ENCODE results near the gene MINPP1. TPM values are rescaled to one million over a fixed set of nuclear protein-coding genes. Genes with fewer than 3 reads are reported as not detected.
"Not testable (repeated sequence)": the region's sequence is repeated elsewhere in the genome, so short reads cannot be mapped to it uniquely, and the experiment has no call there.

MINPP1 gene
- total RNA-seq, result 13.1 TPM
- polyA plus RNA-seq (ENCODE audit: insufficient read depth, low read depth, low replicate concordance), result 15.7 TPM
- long read RNA-seq, donor 1, transcript MINPP1-202 (5 exons, 2,415 nt), result major isoform, 12 of 37 reads
- long read RNA-seq, donor 1, partial matches to known transcripts, result 24 of 37 reads
- long read RNA-seq, donor 1, other reads (novel, unspliced or antisense), result 0 of 37 reads
- long read RNA-seq, donor 2, transcript MINPP1-202 (5 exons, 2,415 nt), result major isoform, 9 of 9 reads
- long read RNA-seq, donor 2, partial matches to known transcripts, result 0 of 9 reads
- long read RNA-seq, donor 2, other reads (novel, unspliced or antisense), result 0 of 9 reads
- long read RNA-seq, donor 3, transcript MINPP1-202 (5 exons, 2,415 nt), result major isoform, 18 of 44 reads
- long read RNA-seq, donor 3, partial matches to known transcripts, result 26 of 44 reads
- long read RNA-seq, donor 3, other reads (novel, unspliced or antisense), result 0 of 44 reads
- long read RNA-seq, donor 4, transcript MINPP1-202 (5 exons, 2,415 nt), result major isoform, 9 of 9 reads
- long read RNA-seq, donor 4, partial matches to known transcripts, result 0 of 9 reads
- long read RNA-seq, donor 4, other reads (novel, unspliced or antisense), result 0 of 9 reads
- long read RNA-seq, donor 5, partial matches to known transcripts, result 0 of 2 reads
- long read RNA-seq, donor 5, other reads (novel, unspliced or antisense), result 0 of 2 reads
- long read RNA-seq, donor 6, partial matches to known transcripts, result 28 of 31 reads
- long read RNA-seq, donor 6, other reads (novel, unspliced or antisense), result 0 of 31 reads
- long read RNA-seq, donor 7, transcript MINPP1-202 (5 exons, 2,415 nt), result major isoform, 30 of 31 reads
- long read RNA-seq, donor 7, partial matches to known transcripts, result 0 of 31 reads
- long read RNA-seq, donor 7, other reads (novel, unspliced or antisense), result 1 of 31 reads
- long read RNA-seq, donor 8, transcript MINPP1-202 (5 exons, 2,415 nt), result major isoform, 6 of 6 reads
- long read RNA-seq, donor 8, partial matches to known transcripts, result 0 of 6 reads
- long read RNA-seq, donor 8, other reads (novel, unspliced or antisense), result 0 of 6 reads
- long read RNA-seq, donor 9, partial matches to known transcripts, result 8 of 12 reads
- long read RNA-seq, donor 9, other reads (novel, unspliced or antisense), result 0 of 12 reads
- long read RNA-seq, donor 10, transcript MINPP1-202 (5 exons, 2,415 nt), result major isoform, 6 of 6 reads
- long read RNA-seq, donor 10, partial matches to known transcripts, result 0 of 6 reads
- long read RNA-seq, donor 10, other reads (novel, unspliced or antisense), result 0 of 6 reads

GRCh38 chr10:87504640-87505365 lies at the start of gene MINPP1:
TSS of gene MINPP1 (plus strand) at chr10:87504893. CDS start at chr10:87504916, 23 bp downstream.
- DNase-seq (peak; percentile 91 to 94 (median 93)), FAIRE-seq (no peak)
- intact Hi-C loops (cut with DNase I), result no loop called here
- Histone ChIP-seq H3K27me3 (ENCODE audit: control insufficient read depth, insufficient read depth, low read length) (no peaks in the 10 kb centered on the region), H3K27ac (ENCODE audit: low read depth in 2 of 2, low read length in 2 of 2) (peak within 1 kb of the TSS; percentile 34 to 64), H3K9me3 (ENCODE audit: control insufficient read depth in 2 of 3, insufficient read depth in 1 of 3, low read length in 3 of 3) (no peaks in the 10 kb centered on the region), H3K4me3 (ENCODE audit: low read length in 3 of 3) (peak within 1 kb of the TSS; percentile 23 to 75 (median 75)), H3K4me1 (ENCODE audit: control insufficient read depth in 2 of 3, insufficient read depth in 2 of 3, low read depth in 1 of 3, low read length in 3 of 3) (peaks cover 0 to 5% (median 2%) of the 10 kb centered on the region in 3 donors), H3K36me3 (ENCODE audit: control insufficient read depth in 2 of 3, insufficient read depth in 3 of 3, low read length in 3 of 3) (peaks cover 0 to 6% (median 3%) of the 10 kb centered on the region in 3 donors), H3K9ac (ENCODE audit: low read length in 3 of 3) (peak within 1 kb of the TSS; percentile 47 to 68 (median 61))
- TF ChIP-seq CTCF (IDR thresholded peaks at IDR 0.05; ENCODE audit: borderline replicate concordance, extremely low read depth, insufficient read depth), result no peak

GRCh38 chr10:87456586-87457220 lies 48.0 kb upstream of the MINPP1 start:
- H3K4me3 ChIP-seq (ENCODE audit: low read length in 3 of 3); DNase-seq; H3K36me3 ChIP-seq (ENCODE audit: control insufficient read depth in 2 of 3, insufficient read depth in 3 of 3, low read length in 3 of 3); intact Hi-C loops (cut with DNase I); H3K9me3 ChIP-seq (ENCODE audit: control insufficient read depth in 2 of 3, insufficient read depth in 1 of 3, low read length in 3 of 3); FAIRE-seq; H3K4me1 ChIP-seq (ENCODE audit: control insufficient read depth in 2 of 3, insufficient read depth in 2 of 3, low read depth in 1 of 3, low read length in 3 of 3); H3K9ac ChIP-seq (ENCODE audit: low read length in 3 of 3); H3K27ac ChIP-seq (ENCODE audit: low read depth in 2 of 2, low read length in 2 of 2); H3K27me3 ChIP-seq (ENCODE audit: control insufficient read depth, insufficient read depth, low read length): not testable (repeated sequence)

GRCh38 chr10:87461751-87462150 lies 42.9 kb upstream of the MINPP1 start:
- FAIRE-seq; intact Hi-C loops (cut with DNase I): not testable (repeated sequence)

GRCh38 chr10:87466849-87467248 lies 37.8 kb upstream of the MINPP1 start:
- FAIRE-seq; H3K4me1 ChIP-seq (ENCODE audit: control insufficient read depth in 2 of 3, insufficient read depth in 2 of 3, low read depth in 1 of 3, low read length in 3 of 3); H3K9ac ChIP-seq (ENCODE audit: low read length in 3 of 3); H3K27me3 ChIP-seq (ENCODE audit: control insufficient read depth, insufficient read depth, low read length); H3K27ac ChIP-seq (ENCODE audit: low read depth in 2 of 2, low read length in 2 of 2); H3K4me3 ChIP-seq (ENCODE audit: low read length in 3 of 3); H3K36me3 ChIP-seq (ENCODE audit: control insufficient read depth in 2 of 3, insufficient read depth in 3 of 3, low read length in 3 of 3); intact Hi-C loops (cut with DNase I); DNase-seq; H3K9me3 ChIP-seq (ENCODE audit: control insufficient read depth in 2 of 3, insufficient read depth in 1 of 3, low read length in 3 of 3): not testable (repeated sequence)

More at GRCh38 chr10:87461751-87462150, 42.9 kb upstream of the MINPP1 start:
- H3K27me3 ChIP-seq (ENCODE audit: control insufficient read depth, insufficient read depth, low read length); DNase-seq; H3K36me3 ChIP-seq (ENCODE audit: control insufficient read depth in 2 of 3, insufficient read depth in 3 of 3, low read length in 3 of 3); H3K4me3 ChIP-seq (ENCODE audit: low read length in 3 of 3); H3K9me3 ChIP-seq (ENCODE audit: control insufficient read depth in 2 of 3, insufficient read depth in 1 of 3, low read length in 3 of 3); H3K27ac ChIP-seq (ENCODE audit: low read depth in 2 of 2, low read length in 2 of 2); H3K9ac ChIP-seq (ENCODE audit: low read length in 3 of 3); H3K4me1 ChIP-seq (ENCODE audit: control insufficient read depth in 2 of 3, insufficient read depth in 2 of 3, low read depth in 1 of 3, low read length in 3 of 3): not testable (repeated sequence)

- FAIRE-seq; H3K9me3 ChIP-seq (ENCODE audit: control insufficient read depth in 2 of 3, insufficient read depth in 1 of 3, low read length in 3 of 3); H3K36me3 ChIP-seq (ENCODE audit: control insufficient read depth in 2 of 3, insufficient read depth in 3 of 3, low read length in 3 of 3); intact Hi-C loops (cut with DNase I); H3K4me3 ChIP-seq (ENCODE audit: low read length in 3 of 3); H3K9ac ChIP-seq (ENCODE audit: low read length in 3 of 3); DNase-seq; H3K27ac ChIP-seq (ENCODE audit: low read depth in 2 of 2, low read length in 2 of 2); H3K4me1 ChIP-seq (ENCODE audit: control insufficient read depth in 2 of 3, insufficient read depth in 2 of 3, low read depth in 1 of 3, low read length in 3 of 3); H3K27me3 ChIP-seq (ENCODE audit: control insufficient read depth, insufficient read depth, low read length): not testable (repeated sequence)
These were observed 16.0 kb upstream of the MINPP1 start for GRCh38 chr10:87488733-87489132.

GRCh38 chr10:87490285-87490684 lies 14.4 kb upstream of the MINPP1 start:
- intact Hi-C loops (cut with DNase I); H3K27ac ChIP-seq (ENCODE audit: low read depth in 2 of 2, low read length in 2 of 2); H3K9me3 ChIP-seq (ENCODE audit: control insufficient read depth in 2 of 3, insufficient read depth in 1 of 3, low read length in 3 of 3); DNase-seq; H3K4me3 ChIP-seq (ENCODE audit: low read length in 3 of 3); H3K36me3 ChIP-seq (ENCODE audit: control insufficient read depth in 2 of 3, insufficient read depth in 3 of 3, low read length in 3 of 3); H3K9ac ChIP-seq (ENCODE audit: low read length in 3 of 3); H3K27me3 ChIP-seq (ENCODE audit: control insufficient read depth, insufficient read depth, low read length); H3K4me1 ChIP-seq (ENCODE audit: control insufficient read depth in 2 of 3, insufficient read depth in 2 of 3, low read depth in 1 of 3, low read length in 3 of 3); FAIRE-seq: not testable (repeated sequence)
